Memory B cell (primary cell): Measurements from ENCODE around the gene GK.
"Not testable (repeated sequence)": the region's sequence is repeated elsewhere in the genome, so short reads cannot be mapped to it uniquely, and the experiment has no call there.

Source experiments
- ATAC-seq: fragments of 150-1000 bp; cut with Tn5 transposase; 2 replicates; pipeline ENCODE4 v1.10.0; 2021; ENCODE audit warnings: low read depth, mild to moderate bottlenecking, moderate library complexity
- DNase-seq, 2 donors: peaks; one replicate each; pipeline ENCODE4 v3.0.0; 2022; ENCODE audit warnings: low spot score in 2 of 2
- H3K27ac Mint-ChIP-seq: one replicate; pipeline ENCODE4 v1.8.0; 2022; ENCODE audit warnings: mild to moderate bottlenecking, moderate library complexity, mixed read lengths
- H3K27me3 Mint-ChIP-seq: one replicate; pipeline ENCODE4 v1.8.0; 2022; ENCODE audit warnings: mixed read lengths
- H3K36me3 Mint-ChIP-seq: one replicate; pipeline ENCODE4 v1.8.0; 2022; ENCODE audit warnings: mild to moderate bottlenecking, mixed read lengths
- H3K4me1 Mint-ChIP-seq: one replicate; pipeline ENCODE4 v1.8.0; 2022; ENCODE audit warnings: mixed read lengths
- H3K4me3 Mint-ChIP-seq: one replicate; pipeline ENCODE4 v1.8.0; 2022; ENCODE audit warnings: mild to moderate bottlenecking, moderate library complexity, mixed read lengths
- H3K9me3 Mint-ChIP-seq: one replicate; pipeline ENCODE4 v1.8.0; 2022; ENCODE audit warnings: mixed read lengths

GK gene

GRCh38 chrX:30653415-30654131 lies at the start of gene GK:
TSS of gene GK (plus strand) at chrX:30653423. CDS start at chrX:30653538, 115 bp downstream.
- no peak for DNase-seq

GRCh38 chrX:30607155-30607554 lies 46.1 kb upstream of the GK start:
- H3K4me1 Mint-ChIP-seq: no peaks in the 10 kb centered on the region
- no peak for ATAC-seq
- no peak overlapping the region for H3K27ac Mint-ChIP-seq
- H3K4me3 Mint-ChIP-seq: no peak overlapping the region
- no peak for DNase-seq
- H3K27me3 Mint-ChIP-seq: no peaks in the 10 kb centered on the region
- H3K9me3 Mint-ChIP-seq: no peaks in the 10 kb centered on the region
- H3K36me3 Mint-ChIP-seq: no peaks in the 10 kb centered on the region

More at GRCh38 chrX:30653415-30654131, at the start of gene GK:
- no peaks in the 10 kb centered on the region for H3K9me3 Mint-ChIP-seq
- no peaks in the 10 kb centered on the region for H3K36me3 Mint-ChIP-seq
- no peaks in the 10 kb centered on the region for H3K27me3 Mint-ChIP-seq
- peak within 1 kb of the TSS; percentile 99 for H3K27ac Mint-ChIP-seq
- peak within 1 kb of the TSS; percentile 96 for H3K4me3 Mint-ChIP-seq
- peaks cover 16% of the 10 kb centered on the region for H3K4me1 Mint-ChIP-seq
- ATAC-seq: peak; percentile 2

- peaks cover 2% of the 10 kb centered on the region for H3K27me3 Mint-ChIP-seq
- H3K4me1 Mint-ChIP-seq: no peaks in the 10 kb centered on the region
- H3K27ac Mint-ChIP-seq: no peak overlapping the region
- DNase-seq: no peak
- H3K4me3 Mint-ChIP-seq: no peak overlapping the region
- no peak for ATAC-seq
- no peaks in the 10 kb centered on the region for H3K9me3 Mint-ChIP-seq
- H3K36me3 Mint-ChIP-seq: no peaks in the 10 kb centered on the region
Observed at GRCh38 chrX:30610026-30610425, 43.2 kb upstream of the GK start.

- no peaks in the 10 kb centered on the region for H3K36me3 Mint-ChIP-seq
- no peaks in the 10 kb centered on the region for H3K9me3 Mint-ChIP-seq
- no peaks in the 10 kb centered on the region for H3K4me1 Mint-ChIP-seq
- no peak overlapping the region for H3K4me3 Mint-ChIP-seq
- peaks cover 2% of the 10 kb centered on the region for H3K27me3 Mint-ChIP-seq
- DNase-seq: no peak
- no peak for ATAC-seq
- no peak overlapping the region for H3K27ac Mint-ChIP-seq
Observed at GRCh38 chrX:30612250-30612655, 41.0 kb upstream of the GK start.

- H3K4me1 Mint-ChIP-seq: no peaks in the 10 kb centered on the region
Observed at GRCh38 chrX:30613721-30614120, 39.5 kb upstream of the GK start.

GRCh38 chrX:30615229-30615628 lies 38.0 kb upstream of the GK start:
- Mint-ChIP-seq H3K9me3 (no peaks in the 10 kb centered on the region), H3K27me3 (peaks cover 2% of the 10 kb centered on the region), H3K4me1 (no peaks in the 10 kb centered on the region), H3K4me3 (no peak overlapping the region), H3K36me3 (no peaks in the 10 kb centered on the region), H3K27ac (no peak overlapping the region)
- no peak for DNase-seq
- ATAC-seq: no peak

More at GRCh38 chrX:30613721-30614120, 39.5 kb upstream of the GK start:
- no peak for DNase-seq
- H3K36me3 Mint-ChIP-seq: no peaks in the 10 kb centered on the region
- H3K27ac Mint-ChIP-seq: no peak overlapping the region
- H3K27me3 Mint-ChIP-seq: peaks cover 2% of the 10 kb centered on the region
- no peak for ATAC-seq
- H3K9me3 Mint-ChIP-seq: no peaks in the 10 kb centered on the region
- no peak overlapping the region for H3K4me3 Mint-ChIP-seq

- H3K4me3 Mint-ChIP-seq: no peak overlapping the region
Observed at GRCh38 chrX:30618160-30618765, 35.0 kb upstream of the GK start.

GRCh38 chrX:30620125-30620524 lies 33.1 kb upstream of the GK start:
- no peaks in the 10 kb centered on the region for H3K4me1 Mint-ChIP-seq
- DNase-seq (no peak), ATAC-seq (no peak)
- no peaks in the 10 kb centered on the region for H3K27me3 Mint-ChIP-seq
- no peaks in the 10 kb centered on the region for H3K9me3 Mint-ChIP-seq
- no peak overlapping the region for H3K4me3 Mint-ChIP-seq
- no peak overlapping the region for H3K27ac Mint-ChIP-seq
- peaks cover 1% of the 10 kb centered on the region for H3K36me3 Mint-ChIP-seq

More at GRCh38 chrX:30618160-30618765, 35.0 kb upstream of the GK start:
- no peak for ATAC-seq
- H3K27me3 Mint-ChIP-seq: peaks cover 2% of the 10 kb centered on the region
- no peak for DNase-seq
- H3K36me3 Mint-ChIP-seq: peaks cover 1% of the 10 kb centered on the region
- H3K4me1 Mint-ChIP-seq: no peaks in the 10 kb centered on the region
- no peak overlapping the region for H3K27ac Mint-ChIP-seq
- H3K9me3 Mint-ChIP-seq: no peaks in the 10 kb centered on the region

- peaks cover 1% of the 10 kb centered on the region for H3K36me3 Mint-ChIP-seq
- ATAC-seq: no peak
- H3K27me3 Mint-ChIP-seq: no peaks in the 10 kb centered on the region
- H3K4me3 Mint-ChIP-seq: no peak overlapping the region
- no peak overlapping the region for H3K27ac Mint-ChIP-seq
- H3K9me3 Mint-ChIP-seq: no peaks in the 10 kb centered on the region
- H3K4me1 Mint-ChIP-seq: no peaks in the 10 kb centered on the region
- DNase-seq: no peak
Observed at GRCh38 chrX:30620980-30621618, 32.1 kb upstream of the GK start.

GRCh38 chrX:30622361-30622760 lies 30.9 kb upstream of the GK start:
- H3K9me3 Mint-ChIP-seq: no peaks in the 10 kb centered on the region
- H3K36me3 Mint-ChIP-seq: peaks cover 1% of the 10 kb centered on the region
- no peaks in the 10 kb centered on the region for H3K4me1 Mint-ChIP-seq
- DNase-seq: no peak
- H3K4me3 Mint-ChIP-seq: no peak overlapping the region
- no peak overlapping the region for H3K27ac Mint-ChIP-seq
- no peak for ATAC-seq
- H3K27me3 Mint-ChIP-seq: no peaks in the 10 kb centered on the region

- no peaks in the 10 kb centered on the region for H3K27me3 Mint-ChIP-seq
- no peak overlapping the region for H3K4me3 Mint-ChIP-seq
- ATAC-seq (no peak), DNase-seq (no peak)
- H3K9me3 Mint-ChIP-seq: no peaks in the 10 kb centered on the region
- H3K36me3 Mint-ChIP-seq: peaks cover 1% of the 10 kb centered on the region
- no peaks in the 10 kb centered on the region for H3K4me1 Mint-ChIP-seq
- no peak overlapping the region for H3K27ac Mint-ChIP-seq
Observed at GRCh38 chrX:30626402-30626801, 26.8 kb upstream of the GK start.

- Mint-ChIP-seq H3K27me3 (no peaks in the 10 kb centered on the region), H3K27ac (no peak overlapping the region), H3K9me3 (no peaks in the 10 kb centered on the region)
Observed at GRCh38 chrX:30627818-30628652, 25.2 kb upstream of the GK start.

GRCh38 chrX:30634070-30634469 lies 19.2 kb upstream of the GK start:
- not testable (repeated sequence) for ATAC-seq, H3K9me3 Mint-ChIP-seq, H3K27ac Mint-ChIP-seq, H3K36me3 Mint-ChIP-seq, H3K4me1 Mint-ChIP-seq, DNase-seq, H3K27me3 Mint-ChIP-seq, H3K4me3 Mint-ChIP-seq

More at GRCh38 chrX:30627818-30628652, 25.2 kb upstream of the GK start:
- no peak overlapping the region for H3K4me3 Mint-ChIP-seq
- no peaks in the 10 kb centered on the region for H3K4me1 Mint-ChIP-seq
- no peak for DNase-seq
- no peaks in the 10 kb centered on the region for H3K36me3 Mint-ChIP-seq
- no peak for ATAC-seq

GRCh38 chrX:30635630-30636029 lies 17.6 kb upstream of the GK start:
- H3K9me3 Mint-ChIP-seq: no peaks in the 10 kb centered on the region
- H3K36me3 Mint-ChIP-seq: no peaks in the 10 kb centered on the region
- H3K4me3 Mint-ChIP-seq: no peak overlapping the region
- H3K4me1 Mint-ChIP-seq: peaks cover 6% of the 10 kb centered on the region
- H3K27ac Mint-ChIP-seq: no peak overlapping the region
- no peaks in the 10 kb centered on the region for H3K27me3 Mint-ChIP-seq
- no peak for ATAC-seq
- DNase-seq: no peak
